DMS114 treated with DMSO at 0.1 percent for 48 hours (cell line): ENCODE measurements around the gene CCDC15.

ENCODE experiments used
- DNase-seq: peaks from one replicate; lab custom pipeline; 2025; ENCODE audit not compliant: unreplicated experiment; lab: John Stamatoyannopoulos, UW

The CCDC15 gene

GRCh38 chr11:124953753-124954589 is at the start of gene CCDC15:
Gene CCDC15 (plus strand): TSS chr11:124954202. CDS start chr11:124954733, 531 bp downstream.
- peak; percentile 92 for DNase-seq

- DNase-seq: no peak
Measured at GRCh38 chr11:124915541-124916369, 38.2 kb upstream of the CCDC15 start.

- DNase-seq: no peak
Measured at GRCh38 chr11:124916370-124916710, 37.7 kb upstream of the CCDC15 start.

GRCh38 chr11:124917115-124917637 is 36.8 kb upstream of the CCDC15 start:
- no peak for DNase-seq

- DNase-seq: no peak
Measured at GRCh38 chr11:124918950-124919349, 35.1 kb upstream of the CCDC15 start, which contains the start of gene HEPN1. Gene HEPN1 (plus strand): TSS chr11:124919250.

- DNase-seq: no peak
Measured at GRCh38 chr11:124919898-124920297, 34.1 kb upstream of the CCDC15 start.

GRCh38 chr11:124920356-124920755 is 33.6 kb upstream of the CCDC15 start:
- no peak for DNase-seq

- DNase-seq: peak; percentile 33
Measured at GRCh38 chr11:124920870-124921609, 33.0 kb upstream of the CCDC15 start.

GRCh38 chr11:124922831-124923230 is 31.2 kb upstream of the CCDC15 start:
- no peak for DNase-seq

- DNase-seq: no peak
Measured at GRCh38 chr11:124923296-124923695, 30.7 kb upstream of the CCDC15 start.

GRCh38 chr11:124928942-124929665 is 24.9 kb upstream of the CCDC15 start:
- no peak for DNase-seq

GRCh38 chr11:124930799-124931198 is 23.2 kb upstream of the CCDC15 start:
- no peak for DNase-seq

- no peak for DNase-seq
Measured at GRCh38 chr11:124934862-124935547, 19.0 kb upstream of the CCDC15 start.

GRCh38 chr11:124935548-124936514 is 18.2 kb upstream of the CCDC15 start, which contains the start of gene HEPACAM:
Gene HEPACAM (minus strand): TSS chr11:124936047. CDS start chr11:124936006, 41 bp downstream.
- DNase-seq: no peak

- DNase-seq: no peak
Measured at GRCh38 chr11:124937336-124937935, 16.6 kb upstream of the CCDC15 start.

GRCh38 chr11:124938206-124938765 is 15.7 kb upstream of the CCDC15 start:
- no peak for DNase-seq

- no peak for DNase-seq
Measured at GRCh38 chr11:124938970-124939369, 15.0 kb upstream of the CCDC15 start.

GRCh38 chr11:124941703-124942102 is 12.3 kb upstream of the CCDC15 start:
- DNase-seq: no peak
